ENCODE results near the gene MAML3.

MAML3 gene

DNA sequence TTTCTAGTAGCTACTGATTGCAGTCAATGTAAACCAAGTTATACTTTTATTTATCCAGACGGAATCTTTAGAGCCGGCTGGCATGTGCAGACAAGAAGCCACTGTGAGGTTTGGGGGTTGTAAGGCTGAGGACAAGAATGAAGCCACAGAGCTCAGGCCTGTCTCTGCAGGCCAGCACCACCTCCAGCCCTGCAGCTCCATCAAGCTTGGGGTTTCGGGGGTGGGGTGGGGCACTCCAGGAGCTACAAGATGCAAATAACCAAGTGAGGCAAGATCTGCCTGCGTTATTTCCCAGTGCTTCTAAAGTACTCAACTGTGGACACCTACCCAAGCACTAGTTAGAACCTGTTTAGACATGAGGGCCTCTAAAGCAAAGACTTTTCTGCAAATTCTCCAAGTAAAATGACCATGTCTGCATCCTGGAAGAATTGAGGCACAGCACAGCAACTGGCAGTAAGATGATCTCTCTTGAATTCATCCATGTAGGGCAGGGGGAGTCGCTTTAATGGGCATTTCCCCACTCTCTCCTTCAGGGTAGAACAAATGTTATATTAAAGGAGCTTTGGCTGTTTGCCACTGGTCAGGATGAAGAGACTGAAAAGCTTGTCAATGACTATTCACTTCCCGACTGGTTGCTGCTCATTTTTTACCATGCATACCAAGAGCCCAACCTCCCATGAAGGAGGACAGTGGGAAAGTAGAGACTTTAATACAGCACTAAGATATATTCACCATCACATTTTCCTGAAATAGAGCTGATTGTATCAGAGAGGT, 265.8 kb downstream of the MAML3 start:
- DNase-seq = no peak

DNA sequence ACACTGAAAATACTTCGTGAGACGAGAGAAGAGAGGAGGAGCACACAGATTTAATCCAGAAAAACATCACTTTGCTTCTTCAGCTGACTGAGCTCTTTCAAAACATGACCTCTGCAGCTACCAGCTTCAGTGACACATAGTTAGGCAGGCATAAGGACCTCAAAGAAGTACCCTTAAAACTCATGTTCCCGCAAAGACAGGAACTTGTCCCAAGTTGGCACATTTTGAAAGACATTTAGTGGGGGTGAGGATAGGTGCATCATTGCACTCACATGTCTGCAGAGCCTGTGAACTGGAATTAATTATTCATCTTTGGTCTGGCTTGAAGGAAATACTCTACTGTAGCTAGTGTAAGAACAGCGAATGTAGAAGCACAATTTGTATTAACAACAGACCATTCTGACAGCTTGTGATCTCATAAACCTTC, 266.6 kb downstream of the MAML3 start:
- no peak for DNase-seq

DNA sequence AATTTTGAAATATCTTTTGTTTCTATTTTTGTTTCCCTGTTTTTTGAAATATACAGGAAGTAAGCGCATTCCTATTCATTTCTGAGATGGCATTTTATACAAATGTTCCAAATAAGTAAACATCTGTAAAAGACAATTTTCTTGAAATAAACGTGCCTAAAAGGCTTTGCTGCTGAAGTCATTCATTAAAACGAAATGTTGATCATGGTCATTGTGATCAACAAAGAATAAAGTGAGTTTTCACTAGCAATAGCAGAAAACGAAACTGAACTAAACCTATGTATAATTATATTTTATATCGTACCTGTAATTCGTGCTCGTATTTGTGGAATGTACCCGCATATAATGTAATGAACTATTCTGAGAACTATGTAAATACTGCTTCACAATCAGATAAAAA, 267.2 kb downstream of the MAML3 start:
- no peak for DNase-seq

DNA sequence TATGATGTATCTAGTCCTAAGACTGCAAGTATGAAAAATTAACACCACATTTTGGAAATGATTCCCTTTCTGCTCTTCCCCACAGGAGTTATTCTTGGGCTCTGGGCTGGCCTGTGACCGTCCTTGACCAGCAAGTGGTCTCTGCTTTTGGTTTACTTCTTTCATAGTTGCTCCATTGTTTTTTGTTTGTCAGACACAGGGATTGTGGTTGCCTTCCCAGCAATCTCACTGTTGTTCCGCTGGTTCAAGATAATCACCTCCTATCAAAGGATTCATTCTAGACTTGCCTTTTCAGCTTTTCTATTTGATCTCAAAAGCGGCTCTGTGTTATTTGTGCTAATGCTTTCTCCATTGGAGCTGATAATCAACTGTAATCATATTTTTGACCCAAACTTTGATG, 269.5 kb downstream of the MAML3 start:
- no peak for DNase-seq

DNA sequence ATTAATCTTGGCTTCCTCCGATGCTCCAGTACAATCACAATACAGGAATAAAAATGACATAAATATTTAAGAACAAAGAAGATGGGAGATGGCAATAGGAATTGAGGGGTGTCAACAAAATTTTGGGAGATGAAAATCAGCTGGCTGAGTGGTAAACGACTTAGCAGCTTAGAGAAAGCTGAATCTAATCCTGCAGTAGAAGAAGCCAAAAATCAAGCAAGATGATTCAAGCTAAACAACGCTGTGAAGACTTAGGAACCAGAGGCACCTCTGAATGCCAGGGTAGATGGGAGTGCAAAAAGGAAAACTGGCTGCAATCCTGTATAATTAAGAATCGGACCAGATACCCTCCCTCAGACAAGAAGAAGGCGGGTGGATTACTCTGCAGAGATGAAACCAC, 273.1 kb downstream of the MAML3 start:
- DNase-seq = no peak

DNA sequence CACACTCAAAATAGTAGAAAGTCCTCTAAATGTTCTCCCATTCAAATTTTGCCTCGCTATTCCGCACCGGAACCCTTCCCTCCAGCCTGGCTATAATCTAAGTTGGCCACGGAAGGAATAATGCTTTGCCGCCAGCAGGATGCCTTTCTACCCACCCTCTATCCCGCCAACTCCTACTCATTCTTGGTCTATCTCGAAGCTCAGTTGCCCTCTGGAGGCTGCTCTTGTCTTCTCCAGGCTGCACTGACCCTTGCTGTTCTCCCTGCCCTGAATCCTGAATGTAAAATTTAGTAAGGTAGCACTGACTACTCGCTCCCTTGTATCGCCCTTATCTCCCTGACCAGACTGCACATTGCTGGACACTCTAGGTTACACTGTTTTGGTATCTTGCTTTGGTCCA, 275.9 kb downstream of the MAML3 start:
- DNase-seq = no peak

DNA sequence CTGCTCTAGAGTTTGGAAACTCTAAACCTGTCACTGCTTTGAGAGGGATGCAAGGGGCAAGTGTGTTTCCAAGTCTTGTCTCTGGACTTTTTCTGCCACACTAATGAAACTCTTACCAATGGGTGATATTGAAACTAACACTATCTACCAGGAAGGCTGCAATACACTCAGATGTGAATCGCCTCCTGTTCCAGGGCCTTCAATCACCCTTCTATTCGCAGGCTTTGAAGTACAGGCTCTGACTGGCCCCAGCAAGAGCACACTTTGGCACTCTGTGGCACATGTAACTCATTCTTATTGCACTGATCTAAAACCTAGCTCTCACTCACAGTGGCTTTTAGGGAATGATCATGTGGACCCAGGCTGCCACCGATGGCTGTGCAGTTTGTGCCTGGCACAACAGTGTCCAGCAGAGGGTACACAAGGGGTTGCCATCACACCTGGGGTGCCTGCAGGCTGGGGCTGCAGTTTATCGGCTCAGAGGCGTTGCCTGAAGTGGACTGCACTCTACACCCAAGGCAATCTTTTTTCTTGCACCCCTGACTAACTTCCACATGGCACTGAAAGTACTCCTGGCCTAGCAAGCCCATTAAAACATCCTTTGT, 277.5 kb downstream of the MAML3 start:
- DNase-seq = no peak

DNA sequence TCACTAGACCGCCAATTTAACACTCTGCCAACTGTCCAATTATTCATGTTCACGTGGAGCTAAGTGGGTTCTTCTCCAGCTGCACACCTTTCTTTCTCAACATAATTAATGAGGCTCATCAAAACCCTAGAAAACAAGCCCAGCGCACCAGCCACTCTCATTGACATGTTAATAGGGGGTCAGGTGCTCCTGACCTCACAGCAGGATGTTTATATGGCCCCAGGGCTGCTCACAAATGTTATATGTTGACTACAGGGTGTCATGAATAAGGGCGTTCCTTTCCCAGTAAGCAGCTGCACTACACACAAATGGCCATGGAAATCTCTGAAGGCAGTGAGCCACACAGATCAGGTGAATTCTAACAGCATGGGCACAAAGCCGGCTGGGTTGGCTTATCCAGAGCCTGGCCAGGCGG, 278.6 kb downstream of the MAML3 start:
- DNase-seq = no peak

DNA sequence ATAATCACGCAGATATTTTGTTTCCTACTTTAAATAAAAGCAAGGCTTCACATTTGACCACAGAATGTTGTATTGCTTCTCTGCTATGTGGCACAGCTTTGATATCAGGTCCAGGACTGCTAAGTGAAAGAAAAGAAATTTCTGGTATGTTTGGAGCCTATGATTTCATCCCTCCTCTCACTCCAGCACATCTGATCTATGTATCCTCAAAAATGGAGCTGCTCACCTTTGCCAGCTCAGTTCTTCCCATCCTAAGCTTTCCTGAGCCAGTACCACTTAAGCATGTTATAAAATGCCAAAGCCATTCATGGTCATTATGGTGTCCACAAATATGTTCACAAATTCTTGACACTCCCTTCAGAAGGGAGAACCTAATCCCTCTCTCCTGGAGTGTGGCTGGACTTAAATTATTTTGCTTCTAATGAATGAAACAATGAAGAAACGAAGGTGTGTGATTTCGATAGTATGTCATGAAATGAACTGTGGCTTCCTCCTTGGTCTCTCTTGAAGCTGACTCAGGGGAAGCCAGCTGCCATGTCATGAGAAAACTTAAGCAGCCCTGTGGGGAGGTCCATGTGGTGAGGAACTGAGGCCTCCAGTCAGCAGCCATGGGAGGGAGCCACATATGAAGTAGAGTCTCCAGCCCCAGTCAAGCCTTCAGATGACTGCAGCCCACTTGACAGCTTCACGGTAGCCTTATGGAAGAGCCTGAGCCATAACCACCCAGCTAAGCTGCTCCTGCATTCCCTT, 280.7 kb downstream of the MAML3 start:
- peak in 1 of 2 donors; percentile 13 for DNase-seq

DNA sequence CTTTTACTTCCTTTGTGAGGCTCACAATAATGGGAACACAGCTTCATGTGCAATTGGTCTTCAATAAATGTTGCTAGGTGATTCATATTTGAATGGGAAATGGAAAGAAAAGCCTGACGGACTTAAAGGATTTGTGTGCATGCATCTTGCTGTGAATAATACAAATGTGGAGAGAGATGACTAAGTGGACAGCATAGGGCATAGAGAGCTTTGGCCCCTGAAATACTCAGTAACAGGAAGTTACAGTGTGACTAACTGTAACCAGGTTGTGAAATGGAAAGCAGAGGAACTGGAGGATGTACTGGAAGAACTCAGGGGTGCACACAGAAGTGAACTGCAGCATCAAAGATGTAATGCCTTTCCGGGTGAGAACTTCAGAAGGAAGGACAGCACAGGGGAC, 281.7 kb downstream of the MAML3 start:
- peak; percentile 10 to 40 for DNase-seq

DNA sequence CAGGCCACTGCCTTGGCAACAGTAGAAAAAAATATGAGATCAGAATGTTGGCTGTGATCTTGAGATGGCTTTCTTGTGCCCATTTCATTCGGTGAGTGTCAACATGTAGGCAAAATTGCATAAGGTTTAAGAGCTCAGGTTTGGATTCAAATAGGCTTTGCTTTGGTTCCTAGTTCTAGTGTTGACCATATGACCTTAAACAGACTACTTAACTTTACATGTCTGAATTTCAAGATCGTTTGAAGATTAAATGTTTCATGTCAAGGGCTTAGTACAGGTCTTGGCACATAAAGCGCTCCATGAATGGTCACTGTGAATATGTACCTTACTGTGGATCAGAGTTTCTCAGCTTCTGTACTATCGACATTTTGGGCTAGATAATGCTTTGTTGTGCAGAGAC, 284.2 kb downstream of the MAML3 start:
- no peak for DNase-seq

DNA sequence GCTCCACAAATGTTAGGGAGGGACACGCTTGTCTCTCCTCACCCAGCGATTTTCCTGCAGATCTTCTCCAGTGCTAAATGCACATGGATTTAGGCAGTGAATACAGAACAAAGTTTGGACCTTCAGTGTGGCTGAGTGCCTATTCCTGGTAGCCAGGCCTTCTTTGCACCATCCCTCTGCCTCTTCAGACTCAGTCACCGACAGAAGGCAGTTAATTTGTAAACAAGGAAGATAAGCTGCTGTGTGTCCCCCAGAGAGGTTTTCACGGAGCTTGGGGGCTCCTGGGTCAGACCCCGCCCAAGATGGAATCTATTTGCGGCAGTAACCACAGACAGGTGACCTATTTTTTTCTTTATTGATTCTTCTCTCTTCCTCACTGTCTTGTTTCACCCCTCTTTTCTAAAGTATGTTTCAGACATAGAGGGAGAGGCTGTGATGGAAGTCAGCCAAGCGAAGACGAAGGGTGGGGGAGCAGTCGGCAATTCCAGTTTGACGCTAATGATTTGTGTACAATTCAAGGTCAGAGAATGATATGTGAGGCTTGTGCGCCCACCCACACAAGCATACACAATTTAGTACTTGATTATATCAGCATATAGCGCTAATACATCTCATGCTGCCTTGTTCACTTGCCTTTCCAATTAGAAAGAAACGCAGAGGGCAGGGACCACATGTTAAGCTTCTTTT, 287.6 kb downstream of the MAML3 start:
- DNase-seq = no peak

DNA sequence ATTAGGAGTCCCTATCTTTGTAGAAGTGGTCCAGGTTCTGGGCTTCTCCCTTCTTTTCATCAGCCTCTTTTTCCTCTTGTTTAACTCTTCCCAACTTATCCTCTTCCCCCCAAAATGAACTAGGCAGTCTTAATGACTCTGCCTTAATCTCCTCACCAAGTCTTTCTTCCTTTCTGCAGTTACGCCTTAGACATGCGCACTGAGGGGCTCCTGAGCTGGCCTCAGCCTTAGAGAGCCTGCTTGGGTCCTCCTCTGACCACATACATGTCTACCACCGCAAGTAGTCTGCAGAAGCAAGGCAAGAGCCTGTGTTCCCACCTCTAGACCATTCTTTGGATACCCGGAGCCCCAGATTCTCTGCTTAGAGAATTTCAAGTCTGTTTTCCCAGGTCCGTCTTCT, 288.4 kb downstream of the MAML3 start:
- no peak for DNase-seq

DNA sequence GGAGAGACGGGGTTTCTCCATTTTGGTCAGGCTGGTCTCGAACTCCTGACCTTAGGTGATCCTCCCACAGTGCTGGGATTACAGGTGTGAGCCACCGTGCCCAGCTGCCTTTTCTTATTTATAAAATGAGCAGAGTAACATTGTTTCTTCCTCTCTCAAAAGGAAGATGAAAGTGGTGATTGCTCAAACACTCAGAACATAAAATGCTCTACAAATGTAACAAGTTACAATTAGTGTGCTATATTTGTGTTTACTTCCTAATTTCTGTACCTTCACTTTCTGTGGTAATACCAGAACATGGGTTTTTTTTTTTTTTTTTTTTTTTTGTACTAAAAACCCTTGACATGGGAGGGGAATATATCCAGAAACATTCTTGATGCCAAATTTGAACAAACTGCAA, 290.5 kb downstream of the MAML3 start:
- no peak for DNase-seq

DNA sequence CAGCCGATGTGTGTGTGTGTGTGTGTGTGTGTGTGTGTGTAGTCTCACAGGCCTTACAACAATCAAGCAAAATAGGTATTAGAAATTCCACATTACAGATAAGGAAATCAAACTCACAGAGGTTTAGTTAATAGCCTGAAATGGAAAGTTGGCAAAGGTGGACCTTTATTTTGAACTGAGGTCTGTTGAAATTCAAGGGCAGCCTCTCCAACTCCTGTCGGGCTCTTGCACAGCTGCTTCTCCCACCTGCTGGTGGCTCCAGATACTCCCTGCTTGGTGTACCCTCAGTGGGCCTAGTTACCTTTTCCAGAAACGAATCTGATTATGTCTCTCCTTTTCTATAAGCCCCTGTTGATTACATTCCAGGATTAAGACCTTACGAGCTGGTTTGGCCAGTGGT, 292.5 kb downstream of the MAML3 start:
- DNase-seq = no peak

DNA sequence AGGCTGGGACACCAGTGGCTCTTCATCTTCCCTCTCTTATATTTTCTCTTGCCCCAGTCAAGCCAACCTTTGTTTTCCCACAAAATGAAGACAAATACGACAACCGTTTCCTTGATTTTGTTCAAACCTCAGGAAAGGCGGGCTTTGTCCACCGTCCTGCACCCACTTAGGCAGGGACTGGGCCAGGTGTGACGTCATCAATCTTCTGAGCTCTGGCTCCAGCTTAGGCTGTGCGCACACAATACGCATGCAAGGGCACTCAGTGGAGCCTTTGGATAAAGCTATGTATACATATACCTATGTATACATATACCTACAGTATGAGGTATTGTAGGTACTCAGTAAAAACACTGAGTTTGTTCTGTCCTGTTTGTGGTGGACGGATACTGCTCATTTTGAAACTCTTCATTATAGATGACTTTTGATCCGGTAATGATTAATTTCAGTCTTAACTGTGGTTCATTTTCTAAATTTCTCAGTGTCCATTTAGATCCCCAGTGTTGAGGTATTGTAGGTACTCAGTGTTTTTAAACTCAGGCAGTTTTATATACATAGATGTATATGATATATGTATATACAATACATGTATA, 293.5 kb downstream of the MAML3 start:
- no peak for DNase-seq

DNA sequence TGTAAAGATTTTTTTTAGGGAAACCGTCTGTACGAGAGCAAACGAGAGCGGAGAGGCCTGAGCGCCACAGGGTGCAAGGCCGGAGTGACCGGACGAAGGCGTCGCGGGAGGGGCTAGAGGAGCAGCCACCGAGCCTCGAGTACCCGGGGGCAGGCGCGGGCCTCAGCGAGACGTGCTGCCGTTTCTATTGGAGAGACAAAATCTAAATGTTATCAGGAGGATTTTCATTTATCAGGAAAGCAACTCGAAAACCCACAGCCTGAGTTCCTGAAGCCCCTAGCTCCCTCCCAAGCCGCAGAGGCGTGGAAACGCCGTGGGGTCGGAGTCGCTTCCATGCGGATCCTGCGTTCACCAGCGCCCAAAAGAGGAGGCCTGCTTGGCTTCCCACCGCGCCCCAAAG, 294.1 kb downstream of the MAML3 start:
- no peak for DNase-seq

DNA sequence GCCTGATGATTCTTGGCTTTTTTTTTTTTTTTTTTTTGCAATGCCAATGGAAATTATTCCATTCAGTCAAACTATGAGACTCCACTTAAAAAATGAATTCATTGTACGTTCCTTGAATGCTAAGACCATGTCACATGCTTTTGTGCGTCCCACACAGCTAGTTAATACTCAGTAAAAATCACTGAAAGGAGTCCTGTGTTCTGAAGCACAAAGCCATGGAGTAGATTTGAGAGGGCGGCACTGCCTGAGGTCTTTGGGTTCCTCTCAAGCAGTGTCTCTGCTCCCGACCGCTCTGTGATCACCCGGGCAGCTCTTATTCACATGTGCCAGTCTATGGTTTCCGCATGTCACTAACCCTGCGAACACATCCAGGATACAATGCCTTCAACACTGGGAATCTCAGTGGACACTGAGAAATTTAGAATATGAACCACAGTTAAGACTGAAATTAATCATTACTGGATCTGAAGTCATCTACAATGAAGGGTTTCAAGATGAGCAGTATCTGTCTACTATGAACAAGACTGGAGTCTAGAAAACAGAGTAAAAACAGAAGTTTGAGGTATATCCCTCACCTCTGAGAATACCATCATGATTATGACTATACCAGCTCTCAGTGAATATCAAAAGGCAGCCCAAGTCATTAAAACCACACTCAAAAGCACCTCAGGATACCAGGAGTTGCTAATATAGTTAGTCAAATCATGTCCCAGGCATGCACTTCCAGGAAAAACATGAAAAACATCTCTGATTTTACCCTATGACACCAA, 295.4 kb downstream of the MAML3 start:
- no peak for DNase-seq

DNA sequence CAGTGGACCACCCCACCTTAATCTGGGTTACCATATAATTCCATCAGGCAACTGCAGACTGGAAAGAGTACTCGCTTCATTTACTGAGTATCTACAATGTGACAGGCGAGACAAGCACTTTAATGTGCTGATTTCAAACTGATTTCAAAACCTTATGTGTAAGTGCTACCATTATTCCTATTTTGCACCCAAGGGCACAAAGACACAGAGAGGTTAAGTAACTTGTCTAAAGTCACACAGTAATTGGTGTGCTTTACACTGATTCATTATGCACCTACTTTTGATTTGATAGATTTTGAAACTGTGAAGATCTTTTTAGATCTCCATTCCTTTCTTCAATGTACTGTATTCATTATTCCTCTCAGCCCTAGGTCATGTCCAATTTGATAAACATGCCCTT, 296.0 kb downstream of the MAML3 start:
- DNase-seq = no peak

DNA sequence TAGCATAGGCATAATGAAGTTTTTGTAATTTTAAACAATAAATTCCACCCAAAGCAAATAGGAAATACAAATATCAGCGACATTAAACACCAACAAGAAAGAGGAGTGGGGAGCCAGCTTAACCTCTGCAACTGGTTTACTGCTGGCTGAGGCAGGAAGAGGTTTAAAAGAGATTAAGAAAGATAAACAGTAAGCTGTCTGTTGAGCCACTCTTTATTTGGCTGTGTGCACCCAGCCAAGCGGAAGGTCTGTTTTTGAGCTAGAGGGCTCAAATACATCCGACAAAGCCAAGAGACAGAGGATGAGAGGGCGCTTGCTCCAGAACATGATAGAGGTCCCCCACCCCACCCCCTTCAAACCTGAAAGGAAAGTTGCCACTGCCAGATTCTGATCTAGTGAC, 297.0 kb downstream of the MAML3 start:
- DNase-seq = peak in 1 of 2 donors; percentile 10

DNA sequence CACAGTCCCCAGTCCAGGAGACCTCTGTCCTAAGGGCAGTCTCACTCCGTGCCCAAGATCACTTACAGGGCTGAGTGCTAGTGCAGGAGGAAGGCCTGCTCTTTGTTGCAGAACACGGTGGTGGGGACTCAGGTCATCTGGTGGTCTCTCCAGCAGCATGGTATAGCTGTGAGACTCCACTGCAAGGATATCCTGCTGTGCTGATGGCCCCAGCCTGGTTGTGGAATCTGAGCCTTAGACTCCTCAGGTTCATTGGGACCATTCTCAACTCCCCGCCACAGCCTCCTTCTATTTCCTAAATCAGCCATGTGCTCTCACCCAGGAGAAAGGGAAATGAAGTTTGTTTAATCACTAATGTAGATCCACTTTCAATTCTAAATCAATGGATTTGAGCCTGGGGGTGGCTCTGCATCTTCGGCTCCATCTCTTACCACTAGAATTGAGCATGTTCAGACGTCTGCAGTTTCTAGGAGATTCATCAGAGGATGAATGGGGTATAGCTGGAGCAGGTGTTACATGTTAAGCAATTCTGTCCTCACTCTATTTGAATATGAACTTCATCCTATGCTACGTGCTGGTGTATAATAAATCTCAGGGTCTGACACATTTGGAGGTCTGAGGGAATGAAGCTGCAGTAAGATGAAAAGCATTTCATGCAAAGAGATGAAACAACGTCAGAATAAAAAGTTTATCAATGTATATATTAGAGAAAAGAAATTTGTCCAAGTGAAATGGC, 299.1 kb downstream of the MAML3 start:
- DNase-seq = no peak

DNA sequence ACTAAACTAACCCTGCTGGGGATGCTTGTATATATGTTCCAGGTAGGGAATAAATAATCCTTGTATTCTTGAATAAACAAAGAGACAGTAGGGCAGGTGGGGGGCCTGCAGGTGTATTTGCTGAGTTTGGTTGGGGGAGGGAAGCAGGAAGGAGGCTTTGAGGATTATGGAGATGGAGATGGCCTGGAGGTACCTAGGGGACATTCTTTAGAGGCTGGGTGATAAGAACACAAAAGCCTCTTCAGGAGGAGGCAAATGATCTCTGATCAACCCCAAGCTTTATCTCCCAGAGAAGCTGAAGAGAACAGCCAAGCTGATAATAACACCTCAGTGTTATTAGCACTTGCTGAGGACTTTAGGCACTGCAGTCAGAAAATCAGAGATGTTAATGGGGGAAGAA, 300.7 kb downstream of the MAML3 start:
- DNase-seq = no peak
